ENCODE measurements around the gene TYRO3. TPM values are rescaled to one million over a fixed set of nuclear protein-coding genes. Genes with fewer than 3 reads are reported as not detected.

Gene TYRO3
- total RNA-seq, 2 experiments from 2014 or later, result 1.1 to 1.9 TPM

- no peaks in the 10 kb centered on the region for H3K36me3 Mint-ChIP-seq (ENCODE audit: low read depth)
- H3K27me3 Mint-ChIP-seq, result no peaks in the 10 kb centered on the region
- no peaks in the 10 kb centered on the region for H3K9me3 Mint-ChIP-seq
- no peak for DNase-seq
- H3K27ac Mint-ChIP-seq, result no peak overlapping the region
- POLR2A ChIA-PET, result no interaction called here
- CTCF ChIA-PET, result interaction anchor here (0.5 to 0.7 kb wide), 2 partner anchors 87 to 517 kb away, joined by 3 to 5 read pairs; no protein-coding TSS in a partner anchor
- H3K4me3 Mint-ChIP-seq, result no peak overlapping the region
- H3K4me1 Mint-ChIP-seq, result peaks cover 8% of the 10 kb centered on the region
Measured at GRCh38 chr15:41631880-41632470, 73.0 kb downstream of the TYRO3 start.

Other genes with a start within 250 kb of the TYRO3 start
- gene OIP5, start 226.6 kb upstream of the TYRO3 start, total RNA-seq, result 10 to 100 TPM; 18.9 to 21.9 TPM
- gene NUSAP1, start 226.3 kb upstream of the TYRO3 start, total RNA-seq, result 100 to 1,000 TPM; 310 to 336 TPM
- gene NDUFAF1, start 156.7 kb upstream of the TYRO3 start, total RNA-seq, result 10 to 100 TPM; 13.4 to 14.7 TPM
- 10 to 100 TPM; 40.4 to 45.7 TPM for gene RTF1, start 142.1 kb upstream of the TYRO3 start, total RNA-seq
- under 1 TPM in 1 of 2 experiments, not detected in 1; 0.35 TPM for gene ITPKA, start 65.3 kb upstream of the TYRO3 start, total RNA-seq
- gene LTK, start 45.4 kb upstream of the TYRO3 start, total RNA-seq, result 1 to 10 TPM in 1 of 2 experiments, under 1 TPM in 1; 0.87 to 1.1 TPM
- gene RPAP1, start 15.0 kb upstream of the TYRO3 start, total RNA-seq, result 10 to 100 TPM; 33.8 to 36.3 TPM
- 10 to 100 TPM; 33.0 to 35.2 TPM for gene MGA, start 101.2 kb downstream of the TYRO3 start, total RNA-seq
- gene MAPKBP1, start 215.3 kb downstream of the TYRO3 start, total RNA-seq, result 10 to 100 TPM; 29.8 to 31.2 TPM